Measurements from ENCODE around the gene PARVA.

- TF ChIP-seq CTCF (IDR thresholded peaks at IDR 0.05) (no peak), POLR2A (IDR thresholded peaks at IDR 0.05; ENCODE audit: low read depth) (no peak), POLR2AphosphoS5 (IDR thresholded peaks at IDR 0.05) (no peak), EP300 (IDR thresholded peaks at IDR 0.05) (no peak)
Measured at GRCh38 chr11:12411393-12411792, 34.0 kb downstream of the PARVA start.

Measured in esophagus muscularis mucosa (tissue), 4 donors.